ENCODE results near the gene MCRIP2. TPM values are rescaled to one million over a fixed set of nuclear protein-coding genes. Genes with fewer than 3 reads are reported as not detected.

MCRIP2 gene
- total and polyA plus RNA-seq, 12 donors = 7.1 to 253 (median 150) TPM

DNA sequence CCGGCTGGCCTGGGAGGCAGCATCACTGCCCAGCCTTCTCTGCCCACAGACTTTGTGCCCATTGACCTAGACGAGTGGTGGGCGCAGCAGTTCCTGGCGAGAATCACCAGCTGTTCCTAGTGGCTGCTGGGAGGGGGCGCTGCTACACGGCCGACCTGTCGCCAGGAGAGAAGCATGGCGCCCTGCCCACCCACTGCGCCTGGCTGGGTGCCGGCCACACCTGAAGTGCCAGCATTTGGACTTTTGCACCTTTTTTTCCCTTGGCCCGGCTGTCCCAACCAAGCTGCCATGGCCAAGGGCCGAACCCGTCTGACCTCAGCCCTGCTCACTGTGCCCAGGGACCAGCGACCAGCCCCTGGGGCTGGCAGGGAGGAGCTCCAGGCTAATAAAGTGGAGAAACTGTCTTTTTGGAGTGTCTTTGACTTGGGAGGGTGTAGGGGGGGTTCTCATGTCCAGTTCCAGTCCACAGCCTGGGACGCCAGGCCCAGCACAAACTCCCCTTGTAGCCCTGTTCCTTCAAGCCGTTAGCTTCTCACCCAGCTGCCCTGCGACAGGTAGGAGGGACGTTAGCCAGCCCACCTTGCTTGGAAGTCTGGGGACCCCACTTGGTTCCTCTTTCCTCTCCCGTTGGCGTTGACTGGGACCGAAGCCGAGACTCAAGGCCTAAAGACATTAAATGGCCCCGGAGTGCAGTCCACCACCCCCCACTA is 6.6 kb downstream of the MCRIP2 start:
- peaks cover 73 to 81% of the 10 kb centered on the region in 2 donors for H3K4me1 ChIP-seq (replicated peaks in 1 of 2)

DNA sequence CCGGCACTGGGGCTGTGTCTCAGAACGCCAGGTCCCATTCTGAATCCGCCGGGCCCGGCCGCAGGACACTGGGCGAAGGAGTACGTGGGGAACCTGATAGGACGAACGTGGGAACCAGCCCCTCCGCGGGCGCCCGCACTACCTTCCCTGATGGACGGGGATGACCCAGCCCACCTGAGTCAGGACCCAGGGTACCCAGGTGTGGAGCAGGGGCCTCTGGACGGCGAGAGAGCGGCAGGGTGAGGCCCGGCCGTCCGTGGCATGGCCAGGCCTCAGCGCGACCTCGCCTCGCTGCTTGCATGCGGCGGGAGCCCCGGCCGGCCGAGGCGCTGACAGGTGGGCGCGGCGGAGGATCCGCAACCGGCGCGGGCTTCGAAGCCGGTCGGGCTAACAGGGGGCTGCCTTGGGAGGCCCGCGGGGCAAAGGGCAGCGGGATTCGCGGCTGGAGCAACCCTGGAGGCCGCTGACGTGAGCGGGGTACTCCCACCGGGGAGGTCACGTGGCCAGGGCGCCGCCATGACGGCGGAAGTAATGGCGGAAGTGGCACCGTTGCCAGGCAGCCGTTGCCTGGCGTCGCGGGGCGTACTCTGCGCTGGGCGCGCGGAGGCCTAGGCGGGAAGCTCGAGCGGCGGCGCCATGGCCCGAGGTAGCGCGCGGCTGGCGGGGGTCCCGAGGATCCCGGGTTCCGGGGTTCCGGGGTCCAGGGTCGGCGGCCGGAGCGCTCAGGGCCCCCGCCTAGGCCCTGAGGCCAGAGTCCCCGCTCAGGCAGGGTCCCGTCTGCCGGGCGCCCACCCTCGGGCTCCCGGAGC is 7.4 kb downstream of the MCRIP2 start, which contains the start of gene WDR90:
Gene WDR90, plus strand, starts transcription at position 585 of the 809 bp plus-strand sequence. Its CDS starts 52 bp downstream, at position 637.
- intact Hi-C loops (cut with DNase I) = no loop called here
- Histone ChIP-seq H3K27ac (peak within 1 kb of the TSS; percentile 68 to 95 (median 85)), H3K9me3 (replicated peaks in 1 of 3) (no peaks in the 10 kb centered on the region), H3K4me3 (peak within 1 kb of the TSS in 2 of 4 donors; percentile 33 to 64), H3K4me1 (replicated peaks in 1 of 2) (peaks cover 66 to 74% of the 10 kb centered on the region in 2 donors), H3K27me3 (no peaks in the 10 kb centered on the region), H3K36me3 (replicated peaks in 1 of 2) (no peaks in the 10 kb centered on the region)
- DNase-seq = peak; percentile 93 to 96 (median 95)
- 0 to 5% (median 3%) methylated on average over 12 to 91 of the region's 91 CpGs for WGBS, 4 donors
- peak; percentile 40 to 57 for TF ChIP-seq POLR2A (IDR thresholded peaks at IDR 0.05)
- TF ChIP-seq, protein P1, sequence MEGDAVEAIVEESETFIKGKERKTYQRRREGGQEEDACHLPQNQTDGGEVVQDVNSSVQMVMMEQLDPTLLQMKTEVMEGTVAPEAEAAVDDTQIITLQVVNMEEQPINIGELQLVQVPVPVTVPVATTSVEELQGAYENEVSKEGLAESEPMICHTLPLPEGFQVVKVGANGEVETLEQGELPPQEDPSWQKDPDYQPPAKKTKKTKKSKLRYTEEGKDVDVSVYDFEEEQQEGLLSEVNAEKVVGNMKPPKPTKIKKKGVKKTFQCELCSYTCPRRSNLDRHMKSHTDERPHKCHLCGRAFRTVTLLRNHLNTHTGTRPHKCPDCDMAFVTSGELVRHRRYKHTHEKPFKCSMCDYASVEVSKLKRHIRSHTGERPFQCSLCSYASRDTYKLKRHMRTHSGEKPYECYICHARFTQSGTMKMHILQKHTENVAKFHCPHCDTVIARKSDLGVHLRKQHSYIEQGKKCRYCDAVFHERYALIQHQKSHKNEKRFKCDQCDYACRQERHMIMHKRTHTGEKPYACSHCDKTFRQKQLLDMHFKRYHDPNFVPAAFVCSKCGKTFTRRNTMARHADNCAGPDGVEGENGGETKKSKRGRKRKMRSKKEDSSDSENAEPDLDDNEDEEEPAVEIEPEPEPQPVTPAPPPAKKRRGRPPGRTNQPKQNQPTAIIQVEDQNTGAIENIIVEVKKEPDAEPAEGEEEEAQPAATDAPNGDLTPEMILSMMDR (IDR thresholded peaks at IDR 0.05) = no peak

More for the DNA sequence above, 6.6 kb downstream of the MCRIP2 start:
- Histone ChIP-seq H3K27ac (peak overlapping the region; percentile 68 to 95 (median 85)), H3K36me3 (replicated peaks in 1 of 2) (no peaks in the 10 kb centered on the region), H3K4me3 (peak overlapping the region in 2 of 4 donors; percentile 33 to 64), H3K27me3 (no peaks in the 10 kb centered on the region), H3K9me3 (replicated peaks in 1 of 3) (no peaks in the 10 kb centered on the region)
- peak in 3 of 7 donors; percentile 48 to 73 (median 65) for DNase-seq
- intact Hi-C loops (cut with DNase I) = no loop called here
- WGBS, 4 donors = 46 to 50% (median 48%) methylated on average over 12 to 24 of the region's 24 CpGs
- TF ChIP-seq POLR2A (IDR thresholded peaks at IDR 0.05) = no peak
- TF ChIP-seq, protein P1 (IDR thresholded peaks at IDR 0.05) = peak in 4 of 6 experiments; percentile 10 to 44 (median 24)

DNA sequence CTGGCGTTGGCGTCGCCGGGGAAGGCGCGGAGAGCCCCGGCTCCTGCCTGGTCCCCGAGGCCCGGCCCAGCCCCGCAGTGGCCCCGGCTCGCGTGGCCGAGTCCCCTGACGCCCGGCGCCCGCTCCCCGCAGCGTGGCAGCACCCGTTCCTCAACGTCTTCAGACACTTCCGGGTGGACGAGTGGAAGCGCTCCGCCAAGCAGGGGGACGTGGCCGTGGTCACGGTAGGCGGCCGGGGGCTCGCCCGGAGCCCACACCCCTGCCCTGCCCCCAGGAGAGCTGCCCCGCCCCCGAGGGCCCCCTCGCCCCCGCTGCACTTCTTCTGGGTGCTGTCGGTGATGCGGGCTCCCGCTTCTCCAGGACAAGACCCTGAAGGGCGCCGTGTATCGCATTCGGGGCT is 8.0 kb downstream of the MCRIP2 start:
- H3K27ac ChIP-seq = peak overlapping the region in 3 of 5 donors; percentile 68 to 95 (median 92)
- H3K9me3 ChIP-seq (replicated peaks in 1 of 3) = no peaks in the 10 kb centered on the region
- 2 to 17% (median 4%) methylated on average over 8 to 44 of the region's 44 CpGs; no CpG with 5 or more reads in 1 of the 4 donors for WGBS, 4 donors
- no peaks in the 10 kb centered on the region for H3K27me3 ChIP-seq
- intact Hi-C loops (cut with DNase I) = no loop called here
- peaks cover 61 to 67% of the 10 kb centered on the region in 2 donors for H3K4me1 ChIP-seq (replicated peaks in 1 of 2)
- no peaks in the 10 kb centered on the region for H3K36me3 ChIP-seq (replicated peaks in 1 of 2)
- H3K4me3 ChIP-seq = peak overlapping the region in 2 of 4 donors; percentile 33 to 64
- DNase-seq = no peak
- no peak for TF ChIP-seq POLR2A (IDR thresholded peaks at IDR 0.05)
- TF ChIP-seq, protein P1 (IDR thresholded peaks at IDR 0.05) = no peak

DNA sequence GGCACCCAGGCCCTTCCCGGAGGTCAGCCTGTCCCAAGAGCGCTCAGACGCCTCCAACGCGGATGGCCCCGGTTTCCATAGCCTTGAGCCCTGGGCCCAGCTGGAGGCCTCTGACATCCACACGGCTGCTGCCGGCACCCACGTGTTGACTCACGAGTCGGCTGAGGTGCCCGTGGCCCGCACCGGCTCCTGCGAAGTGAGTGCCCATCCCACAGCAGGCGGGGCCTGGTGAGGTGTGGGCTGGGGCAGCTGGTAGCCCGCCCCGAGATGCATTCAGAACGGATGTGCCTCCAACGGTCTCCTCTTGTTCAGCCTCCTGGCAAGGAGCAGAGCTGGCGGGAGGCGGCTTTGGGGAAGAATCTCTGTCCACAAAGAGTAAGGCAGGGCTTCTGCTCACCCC is 10.2 kb downstream of the MCRIP2 start:
- H3K4me3 ChIP-seq = no peak overlapping the region
- DNase-seq = peak; percentile 83 to 96 (median 93)
- H3K27me3 ChIP-seq = no peaks in the 10 kb centered on the region
- intact Hi-C loops (cut with DNase I) = no loop called here
- no peaks in the 10 kb centered on the region for H3K9me3 ChIP-seq (replicated peaks in 1 of 3)
- WGBS, 4 donors = 47 to 74% (median 56%) methylated on average over 2 to 22 of the region's 22 CpGs
- H3K36me3 ChIP-seq (replicated peaks in 1 of 2) = peaks cover 0 to 5% of the 10 kb centered on the region in 2 donors
- peak; percentile 33 to 81 for TF ChIP-seq POLR2A (IDR thresholded peaks at IDR 0.05)
- TF ChIP-seq, protein P1 (IDR thresholded peaks at IDR 0.05) = no peak
- peaks cover 40 to 45% of the 10 kb centered on the region in 2 donors for H3K4me1 ChIP-seq (replicated peaks in 1 of 2)
- H3K27ac ChIP-seq = peak overlapping the region; percentile 69 to 93 (median 74)

Measured in adrenal gland (tissue), 12 donors.